ENCODE data around the gene ETS1.

Gene ETS1

DNA sequence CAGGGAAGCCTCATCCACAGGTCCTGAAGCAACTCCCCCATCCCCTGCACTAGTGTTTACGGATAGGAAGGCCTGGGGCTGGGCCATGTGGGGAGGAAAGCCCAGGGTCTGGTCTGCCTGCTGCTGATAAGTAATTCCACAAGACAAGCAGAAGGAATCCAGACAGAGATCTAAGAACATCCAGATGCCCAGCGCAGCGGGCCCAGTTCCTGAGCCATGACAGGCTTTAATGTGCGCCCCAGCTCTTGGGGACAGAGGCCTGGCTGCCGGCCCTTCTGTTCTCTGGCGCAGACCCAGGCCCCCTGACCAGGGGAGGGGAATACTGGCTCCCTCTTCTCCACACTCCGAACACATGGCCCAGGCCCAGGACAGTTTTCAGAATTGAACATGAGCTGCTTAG lies 28.8 kb upstream of the ETS1 start:
- no peak for DNase-seq

DNA sequence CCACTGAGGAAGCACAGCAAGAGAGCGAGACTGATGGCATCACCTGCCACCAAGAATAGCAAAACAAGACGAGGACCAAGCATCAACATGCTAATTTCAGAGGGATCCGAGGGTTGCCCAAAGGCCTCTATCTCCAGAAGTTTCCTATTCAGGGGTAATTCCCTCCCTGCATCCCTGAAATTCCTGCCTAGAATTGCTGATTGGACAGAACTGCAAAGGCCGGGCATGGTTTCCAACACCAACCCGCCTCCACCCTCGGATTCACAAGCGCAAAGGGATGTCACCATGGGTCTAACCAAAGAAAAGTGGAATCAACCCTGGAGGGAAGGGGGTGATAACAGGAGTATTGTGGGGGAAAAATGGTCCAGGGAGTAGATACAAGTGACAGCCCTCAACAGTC lies 28.3 kb upstream of the ETS1 start:
- no peak for DNase-seq

DNA sequence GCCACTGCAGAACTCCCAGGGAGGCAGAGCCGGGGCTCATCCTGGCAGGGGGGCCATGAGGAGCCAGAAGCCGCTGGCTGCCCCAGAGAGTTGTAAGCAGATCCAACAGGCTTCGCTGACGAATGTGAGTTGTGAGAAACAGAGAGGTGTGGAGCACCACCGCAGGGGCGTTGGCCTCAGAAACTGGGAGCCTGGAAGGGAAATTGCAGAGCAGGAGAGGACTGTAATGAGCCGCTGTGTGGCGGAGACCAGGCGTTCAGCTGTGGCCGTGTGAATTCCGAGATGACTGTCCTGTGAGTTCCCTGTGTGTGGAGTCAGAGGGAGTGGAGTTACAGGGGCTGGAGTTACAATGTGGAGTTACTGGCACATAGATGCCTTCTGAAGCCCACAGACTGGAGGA lies 27.7 kb upstream of the ETS1 start:
- DNase-seq, result no peak

DNA sequence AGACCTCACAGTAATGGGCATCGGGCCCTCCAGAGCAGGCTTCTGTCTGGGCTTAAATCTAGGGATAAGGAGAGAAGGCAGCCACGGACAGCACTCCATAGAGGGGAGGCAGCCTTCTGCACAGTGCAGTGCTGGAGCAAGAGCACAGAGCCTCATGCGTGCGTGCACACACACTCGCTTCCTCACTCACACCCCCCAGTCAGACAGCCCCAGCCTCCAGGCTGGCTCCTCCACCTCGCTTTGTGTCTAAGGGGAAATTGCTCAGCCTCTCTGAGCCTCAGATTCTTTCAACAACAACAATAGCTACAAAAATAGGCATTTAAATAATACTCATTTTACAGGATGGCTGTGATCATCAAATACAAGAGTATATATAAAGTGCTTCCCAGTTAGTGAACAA lies 26.7 kb upstream of the ETS1 start:
- no peak for DNase-seq

DNA sequence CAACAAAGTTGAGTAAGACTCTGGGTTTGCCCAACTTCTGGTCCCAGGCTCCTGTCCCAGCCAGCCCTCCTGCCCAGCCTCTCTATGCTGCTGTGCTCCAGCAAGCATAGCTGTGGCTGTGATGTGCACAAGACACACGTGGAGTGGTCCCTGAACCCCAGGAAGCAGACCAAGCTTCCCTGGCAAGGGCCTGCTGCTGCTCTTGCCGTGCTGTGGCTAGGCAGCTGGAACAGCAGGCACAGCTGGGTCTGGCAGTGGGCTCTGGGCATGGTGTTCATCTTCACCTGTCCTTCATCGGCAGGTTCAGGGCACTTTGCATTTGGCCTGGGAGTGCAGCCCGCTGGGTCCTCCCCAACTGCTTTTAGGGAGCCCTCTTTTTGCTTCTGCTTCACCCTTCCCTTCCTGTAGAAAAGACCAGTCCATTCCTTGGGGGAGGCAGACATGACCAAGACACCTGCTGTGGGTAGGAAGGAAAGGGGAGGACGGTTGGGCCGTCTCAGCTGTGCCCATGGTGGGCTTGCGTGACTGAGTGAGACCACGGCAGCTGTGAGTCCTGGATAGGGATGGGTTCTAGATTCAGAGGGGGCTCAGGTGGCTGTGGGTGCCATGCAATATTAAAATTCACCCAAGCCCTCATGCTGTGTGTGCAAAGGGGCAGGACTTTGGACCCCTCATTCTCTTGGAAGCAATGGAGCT lies 26.1 kb upstream of the ETS1 start:
- DNase-seq, result no peak

DNA sequence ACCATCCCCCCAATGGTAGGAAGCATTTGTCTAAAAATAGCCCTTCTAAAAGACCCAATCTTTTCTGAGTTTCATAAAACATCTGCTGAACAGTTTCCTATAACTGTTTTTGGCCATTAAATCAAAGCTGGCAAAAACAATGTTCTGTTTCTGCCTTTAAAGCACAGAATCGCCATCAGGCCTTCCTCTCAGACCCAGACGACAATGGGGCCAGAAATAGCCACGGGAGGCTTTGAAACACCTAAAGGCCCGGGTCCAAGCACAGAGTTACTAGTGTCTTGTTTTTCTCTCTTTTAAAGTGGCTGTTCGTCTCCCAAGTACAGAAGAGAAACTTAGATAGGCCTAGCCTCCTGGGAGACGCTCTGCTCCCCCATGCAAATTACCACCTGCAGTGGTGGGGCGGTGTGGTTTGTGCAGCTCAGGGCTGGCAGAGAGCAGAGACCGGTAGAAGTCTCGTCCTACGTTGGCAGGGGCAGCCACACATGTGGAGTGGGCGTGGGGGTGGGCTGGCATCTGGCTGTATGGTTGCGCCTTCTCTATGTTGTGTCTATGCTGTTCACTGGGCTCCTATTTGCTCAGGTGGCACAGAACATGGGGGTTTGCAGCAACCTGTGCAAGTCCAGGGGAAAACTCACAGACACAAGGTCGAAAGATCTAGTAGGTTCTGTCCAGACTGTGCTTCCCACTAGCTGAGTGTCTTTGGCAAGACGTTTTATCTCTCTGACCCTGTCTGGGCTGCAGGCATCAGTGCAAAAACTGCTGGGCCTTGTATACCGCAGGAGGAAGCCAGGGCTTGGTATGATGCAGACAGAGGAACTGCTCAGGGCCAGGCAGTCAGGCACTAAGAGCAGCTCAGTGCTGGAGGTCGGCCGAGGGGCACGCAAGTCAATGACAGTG lies 23.6 kb upstream of the ETS1 start:
- no peak for DNase-seq

DNA sequence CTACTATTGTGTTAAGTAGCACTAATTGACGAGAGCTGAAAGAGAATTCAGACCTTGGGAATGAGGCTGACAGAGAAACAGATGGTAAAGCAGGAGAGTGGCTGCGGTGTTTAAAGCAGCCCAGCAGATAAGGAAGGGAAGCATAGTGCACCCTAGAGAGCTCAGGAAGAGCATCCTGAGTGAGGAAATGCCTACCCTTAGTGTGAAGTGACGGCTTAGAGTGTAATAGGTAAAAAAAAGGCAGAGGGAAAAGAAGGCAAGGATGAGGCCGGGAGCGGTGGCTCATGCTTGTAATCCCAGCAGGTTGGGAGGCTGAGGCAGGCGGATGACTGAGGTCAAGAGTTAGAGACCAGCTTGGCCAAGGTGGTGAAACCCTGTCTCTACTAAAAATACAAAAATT lies 22.4 kb upstream of the ETS1 start:
- DNase-seq, result no peak

DNA sequence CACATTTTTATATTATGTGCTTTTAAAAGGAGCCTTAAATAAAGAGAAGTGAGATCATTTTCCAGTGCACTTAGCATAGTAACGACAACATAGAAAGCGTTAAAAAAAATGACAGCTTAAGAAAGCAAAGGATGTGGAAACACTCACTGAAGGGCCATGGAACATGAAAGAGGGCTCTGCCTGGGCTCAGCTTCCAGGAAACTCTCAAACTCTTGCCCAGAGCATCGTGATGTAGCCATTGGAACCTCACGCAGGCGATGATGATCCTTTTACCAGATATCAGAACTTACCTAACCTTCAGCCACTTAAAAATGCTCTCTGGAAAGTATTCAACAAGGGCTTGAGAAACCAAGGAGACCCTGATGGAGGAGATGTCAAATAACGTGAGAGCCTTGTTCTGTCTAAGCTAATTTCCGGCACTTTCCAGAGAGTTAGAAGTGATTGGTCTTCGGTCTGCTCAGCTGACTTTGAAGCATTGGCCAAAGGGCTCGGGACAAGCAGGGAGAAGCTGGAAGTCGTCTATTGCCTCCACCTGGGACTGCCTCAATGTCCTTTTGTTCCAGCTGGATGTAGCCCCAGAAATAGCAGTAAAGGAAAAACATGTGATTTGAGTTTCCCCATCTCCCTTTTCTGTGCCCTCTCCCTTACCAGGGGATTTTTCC lies 21.5 kb upstream of the ETS1 start:
- no peak for DNase-seq

DNA sequence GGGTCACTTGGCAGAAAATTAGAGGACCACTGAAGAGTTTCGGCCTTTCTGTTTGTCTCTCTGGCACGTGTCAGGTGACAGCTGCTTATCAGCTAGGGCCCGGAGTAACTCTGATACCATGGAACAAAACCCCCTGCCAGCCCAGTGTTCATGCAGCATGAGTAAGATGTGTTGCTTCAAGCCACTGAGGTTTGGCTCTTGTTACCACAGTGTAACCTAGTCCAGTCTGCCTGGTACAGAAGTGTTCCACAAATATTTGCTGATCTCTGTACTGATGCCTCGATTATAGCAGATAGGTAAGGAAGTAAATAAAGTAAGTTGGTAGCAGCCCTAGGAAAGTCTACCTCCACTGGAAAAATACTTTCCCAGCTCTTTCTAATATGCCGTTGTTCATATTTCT lies 20.5 kb upstream of the ETS1 start:
- no peak for DNase-seq

DNA sequence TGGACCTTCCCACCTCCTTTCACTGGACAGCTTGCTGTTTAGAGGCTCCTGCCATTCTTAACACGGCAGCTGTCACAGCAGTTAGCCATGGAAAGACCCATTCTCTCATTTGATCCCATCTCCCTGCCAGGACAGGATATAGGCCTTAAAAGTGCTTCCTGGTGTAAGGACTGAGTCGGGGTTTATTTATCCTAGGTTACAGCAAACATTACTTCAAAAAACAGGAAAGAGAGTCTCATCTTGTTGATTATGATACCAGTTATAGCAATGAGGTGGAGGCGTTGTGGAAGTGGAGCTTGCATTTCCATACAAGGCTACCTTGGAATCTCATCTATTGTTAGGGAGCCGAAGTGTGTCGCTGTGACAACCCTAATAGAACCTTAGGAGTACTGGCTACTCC lies 17.4 kb upstream of the ETS1 start:
- no peak for DNase-seq

DNA sequence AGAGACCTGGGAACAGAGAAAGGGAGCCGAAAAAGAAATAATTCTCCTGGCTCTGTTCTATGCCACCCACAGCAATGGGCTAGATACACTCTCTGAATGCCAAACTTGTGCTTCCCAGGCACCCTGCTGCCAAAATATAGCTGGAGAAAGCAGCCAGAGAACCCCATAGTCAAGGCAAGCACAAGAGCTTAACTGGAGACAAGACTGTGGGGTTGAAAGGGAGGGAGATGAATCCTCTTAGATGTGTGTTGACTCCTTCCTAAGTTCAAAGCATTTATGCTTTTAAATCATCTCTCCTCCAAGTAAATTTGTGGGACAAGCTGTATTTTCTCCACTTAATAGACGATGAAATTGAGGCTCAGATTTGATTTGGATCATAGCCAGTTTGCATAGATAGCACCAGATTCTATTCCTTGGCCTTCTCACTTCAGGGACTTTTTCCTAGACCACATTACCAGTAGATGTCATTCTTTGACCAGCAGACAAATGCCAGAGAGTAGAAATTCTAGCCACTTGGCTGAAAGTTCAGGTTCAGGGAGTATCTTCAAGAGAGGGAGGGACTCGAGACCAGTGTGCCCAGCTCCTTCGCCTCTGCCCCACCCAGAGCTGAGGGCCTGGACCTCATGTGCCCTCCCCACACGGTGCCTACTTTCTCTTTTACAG lies 16.5 kb upstream of the ETS1 start:
- no peak for DNase-seq

DNA sequence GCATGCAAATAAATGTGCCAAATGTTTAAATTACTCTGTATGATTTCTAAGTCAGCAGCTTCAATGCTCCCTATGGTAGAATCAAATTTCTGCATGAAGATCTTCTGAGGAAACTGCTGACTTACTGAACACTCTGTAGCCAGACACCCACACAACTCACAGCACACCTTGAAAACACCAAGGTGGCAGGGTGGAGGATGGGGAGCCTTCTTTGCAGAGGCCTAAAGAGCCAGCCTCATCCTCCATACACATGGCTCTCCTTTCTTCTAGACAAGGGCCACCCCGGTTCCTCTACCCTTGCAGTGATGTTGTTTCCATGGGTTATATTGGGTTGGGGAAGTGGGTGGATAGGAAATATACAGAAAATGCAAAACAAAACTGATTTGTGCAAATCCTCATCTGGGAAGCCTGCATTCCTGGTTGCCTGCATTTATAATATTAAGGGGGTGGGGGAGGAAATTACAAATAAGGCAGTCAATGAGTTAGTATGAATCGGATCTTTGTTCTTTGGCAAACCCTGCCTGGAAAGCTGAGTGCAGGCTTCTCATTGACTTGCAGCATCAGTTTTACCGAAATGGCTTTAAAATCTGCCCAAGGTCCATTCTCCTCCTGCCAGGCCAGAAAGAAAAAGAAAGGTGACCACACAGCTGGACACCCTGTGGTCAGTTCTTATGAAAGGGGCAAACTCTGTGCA lies 15.8 kb upstream of the ETS1 start:
- DNase-seq, result no peak

DNA sequence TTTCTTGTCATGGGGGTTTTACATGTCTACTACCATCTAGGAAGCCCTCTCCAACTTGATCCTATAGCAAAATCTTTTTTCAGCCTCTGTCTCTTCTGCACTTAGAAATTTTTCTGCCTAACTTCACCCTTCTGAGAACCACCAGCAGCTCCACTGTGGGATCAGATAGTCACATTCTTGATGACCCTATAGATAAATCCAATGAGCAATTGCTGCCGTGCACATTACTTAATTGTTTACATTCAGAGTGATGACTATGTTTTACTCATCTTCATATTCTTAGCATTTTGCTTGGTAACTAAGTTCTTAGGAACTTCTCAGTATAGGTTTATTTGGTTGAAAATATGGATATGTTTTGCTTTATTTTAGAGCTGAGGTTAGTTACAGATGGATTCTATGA lies 12.4 kb upstream of the ETS1 start:
- DNase-seq, result no peak

DNA sequence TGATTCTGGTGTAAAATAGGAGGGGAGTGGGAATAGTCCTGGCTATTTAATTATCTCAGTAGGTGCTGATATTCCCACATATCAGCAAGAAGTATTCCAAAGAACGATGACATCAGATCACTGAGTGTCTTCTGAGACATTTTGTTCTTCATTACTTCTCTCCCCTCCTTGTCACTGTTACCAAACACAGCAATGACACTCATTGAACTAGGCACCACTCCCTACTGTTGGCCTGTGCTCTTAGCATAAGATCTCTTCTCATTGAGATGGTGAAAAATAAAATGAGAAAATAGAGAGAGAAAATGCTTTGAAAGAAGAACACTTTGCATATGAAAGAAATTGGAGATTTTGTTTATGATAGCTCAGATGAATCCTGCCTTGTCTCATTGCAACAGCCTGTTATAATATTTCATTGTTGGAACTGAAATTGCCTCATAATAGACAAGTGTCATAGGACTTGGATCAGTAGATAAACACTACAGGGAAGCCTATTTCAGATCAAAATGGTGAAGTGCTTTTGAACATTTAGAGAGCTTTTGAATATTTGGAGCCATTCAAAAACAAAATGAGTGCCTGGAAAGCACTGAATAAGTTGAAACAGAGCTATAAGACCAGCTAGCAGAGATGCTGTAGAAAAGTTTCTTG lies 11.3 kb upstream of the ETS1 start:
- no peak for DNase-seq

DNA sequence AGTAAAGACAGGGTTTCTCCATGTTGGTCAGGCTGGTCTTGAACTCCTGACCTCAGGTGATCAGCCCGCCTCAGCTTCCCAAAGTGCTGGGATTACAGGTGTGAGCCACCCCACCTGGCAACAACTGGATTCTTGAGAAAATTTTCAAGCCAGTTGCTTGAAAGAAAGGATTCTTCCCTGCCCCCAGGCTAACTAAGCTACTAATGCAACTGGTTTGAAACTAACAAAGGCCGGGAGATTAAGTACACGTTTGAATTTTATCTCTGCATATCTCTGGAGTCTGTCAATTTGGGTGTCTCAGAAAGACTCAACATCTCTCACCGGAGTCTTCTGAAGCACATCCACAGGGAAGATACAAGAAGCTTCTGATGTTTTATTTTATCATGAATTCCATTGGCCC lies 10.7 kb upstream of the ETS1 start:
- no peak for DNase-seq

DNA sequence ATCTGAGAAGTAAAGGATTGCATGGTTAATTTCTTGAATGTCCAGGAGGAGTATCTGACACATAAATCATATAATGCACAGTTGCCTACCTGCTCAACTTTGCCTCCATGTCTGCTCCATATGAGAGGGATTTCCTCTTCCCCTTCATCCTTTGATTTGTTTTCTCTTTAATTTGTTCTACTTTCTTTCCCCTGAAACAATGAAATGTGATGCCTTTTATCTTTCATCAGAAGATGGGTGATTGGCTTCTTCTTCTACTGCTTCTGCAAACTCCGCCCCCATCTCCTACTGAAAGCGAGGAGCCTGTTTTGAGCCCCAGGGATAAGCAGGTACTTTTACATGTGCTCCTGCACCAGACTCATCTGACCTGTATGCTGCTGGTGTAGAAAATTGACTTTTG lies 9.9 kb upstream of the ETS1 start:
- DNase-seq, result no peak

DNA sequence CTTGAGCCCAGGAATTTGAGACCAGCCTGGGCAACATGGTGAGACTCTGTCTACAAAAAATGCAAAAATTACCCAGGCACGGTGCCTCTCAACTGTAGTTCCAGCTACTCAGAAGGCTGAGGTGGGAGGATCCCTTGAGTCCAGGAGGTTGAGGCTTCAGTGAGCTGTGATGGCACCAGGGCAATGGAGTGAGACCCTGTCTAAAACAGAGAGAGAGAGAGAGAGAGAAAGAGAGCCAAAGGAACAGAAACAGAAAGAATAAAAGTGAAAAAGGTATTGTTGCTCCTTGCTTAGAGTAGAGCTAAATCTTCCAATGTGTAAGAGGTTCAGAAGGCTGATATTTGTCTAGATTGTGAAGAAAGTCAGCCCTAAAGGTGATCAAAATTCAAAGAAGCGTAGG lies 8.9 kb upstream of the ETS1 start:
- DNase-seq, result no peak

DNA sequence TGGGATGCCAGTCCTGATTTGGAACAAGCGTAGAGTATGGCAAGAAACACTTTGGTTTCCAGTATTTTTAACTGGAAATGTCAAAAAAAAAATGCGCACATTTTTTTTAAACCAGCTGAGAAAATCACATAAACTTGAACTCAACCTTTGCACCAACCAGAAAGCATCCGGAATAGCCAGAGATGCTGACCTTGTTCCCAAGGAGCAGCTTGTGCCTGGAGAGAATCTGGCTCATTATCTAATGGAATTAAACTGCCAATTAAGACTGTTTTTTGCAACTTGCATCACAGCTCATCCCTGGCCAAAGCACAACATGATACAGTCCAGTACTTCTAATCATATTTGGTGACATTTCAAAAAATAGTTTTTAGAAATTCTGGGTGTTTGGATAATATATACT lies 8.4 kb upstream of the ETS1 start:
- no peak for DNase-seq

DNA sequence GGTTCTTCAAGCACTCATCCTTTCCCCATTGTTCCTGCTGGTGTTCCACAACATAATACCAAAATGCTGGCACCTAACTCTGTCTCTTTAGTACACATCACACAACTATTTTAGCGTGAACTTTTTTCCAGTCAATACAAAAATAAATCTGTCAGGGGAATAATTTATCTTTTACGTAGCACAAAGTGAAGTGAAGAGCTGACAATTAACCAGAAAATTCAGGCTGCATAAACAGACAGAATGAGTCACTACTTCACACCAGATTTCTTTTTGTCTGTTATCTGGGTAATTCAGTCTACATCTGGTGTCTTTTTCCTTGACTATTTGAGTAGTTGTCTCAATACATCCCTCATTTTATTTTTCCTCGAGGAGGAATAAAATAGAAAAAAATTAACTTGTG lies 7.9 kb upstream of the ETS1 start:
- DNase-seq, result no peak

DNA sequence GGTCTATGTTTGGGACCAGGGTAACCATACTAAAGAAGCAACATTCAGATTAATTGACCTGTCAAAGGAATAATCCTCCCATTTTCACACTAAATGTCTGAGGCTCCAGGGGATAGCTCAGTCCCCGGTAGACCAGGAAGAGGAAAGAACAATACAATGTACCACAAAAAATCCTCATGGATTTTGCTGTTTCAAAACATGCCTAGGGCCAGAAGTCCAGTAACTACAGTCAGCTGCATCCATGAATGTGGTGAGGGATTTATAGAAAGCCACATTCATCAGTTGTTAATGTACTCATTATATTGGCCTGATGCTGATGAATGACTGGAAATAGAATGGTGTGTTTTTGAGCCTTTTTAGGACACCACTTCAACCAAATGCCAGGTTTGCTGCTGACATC lies 6.9 kb upstream of the ETS1 start:
- no peak for DNase-seq

DNA sequence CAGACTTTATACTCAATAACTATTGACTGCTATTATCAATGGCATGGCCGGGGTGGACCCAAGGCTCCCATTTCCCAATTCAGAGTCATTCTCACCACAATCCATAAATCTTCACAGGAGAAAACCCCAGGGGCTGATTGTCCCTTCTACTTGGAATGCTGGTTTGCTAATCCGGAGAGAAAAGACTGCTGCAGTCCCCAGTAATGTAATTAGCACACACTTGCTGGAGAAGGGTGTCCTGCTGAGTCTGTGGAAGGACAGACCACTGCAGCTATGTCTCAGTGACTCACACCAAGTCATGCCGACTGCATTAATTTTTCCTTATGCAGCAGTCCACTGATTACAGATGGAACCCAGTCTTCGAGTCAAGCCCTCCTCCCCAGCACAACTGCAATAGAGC lies 5.9 kb upstream of the ETS1 start:
- no peak for DNase-seq

DNA sequence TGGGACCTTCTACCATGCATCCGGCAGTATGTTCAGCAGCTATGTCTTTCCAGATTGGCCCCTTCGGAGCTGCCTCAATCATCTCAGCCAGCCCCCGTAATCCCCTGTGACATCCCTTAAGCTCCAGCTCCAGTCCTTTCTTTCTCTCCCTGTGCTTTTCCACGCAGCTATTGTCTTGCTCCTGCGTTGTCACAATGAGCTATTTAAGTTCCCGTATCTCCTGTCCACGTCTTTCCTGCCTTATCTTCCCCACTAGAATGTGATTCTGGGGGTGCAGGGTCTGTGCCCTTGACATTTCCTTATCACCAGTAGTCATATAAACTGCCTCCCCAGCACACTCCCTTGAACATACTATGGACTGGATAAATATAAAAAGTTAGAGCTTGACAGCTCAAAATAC lies 5.1 kb upstream of the ETS1 start:
- no peak for DNase-seq

DNA sequence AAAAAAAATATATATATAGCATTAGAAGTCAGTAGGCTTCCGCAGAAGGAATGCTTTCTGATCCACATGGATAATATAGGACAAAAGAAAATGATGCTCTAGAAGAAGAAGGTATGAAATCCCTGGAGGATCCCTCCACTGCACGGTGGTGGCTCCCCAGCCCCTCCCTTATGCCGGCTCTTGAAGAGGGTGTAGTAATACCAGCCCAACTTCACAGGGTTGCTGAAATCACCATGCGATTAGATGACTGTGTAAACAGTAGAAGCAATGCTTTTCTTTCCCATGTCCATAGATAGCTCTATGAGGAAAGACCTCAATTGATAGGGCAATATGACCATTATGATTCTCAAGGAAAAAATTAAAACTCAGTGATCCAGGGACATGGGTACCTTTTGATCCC lies 3.2 kb upstream of the ETS1 start:
- no peak for DNase-seq
